ENCODE data around the gene SFSWAP.

DNA sequence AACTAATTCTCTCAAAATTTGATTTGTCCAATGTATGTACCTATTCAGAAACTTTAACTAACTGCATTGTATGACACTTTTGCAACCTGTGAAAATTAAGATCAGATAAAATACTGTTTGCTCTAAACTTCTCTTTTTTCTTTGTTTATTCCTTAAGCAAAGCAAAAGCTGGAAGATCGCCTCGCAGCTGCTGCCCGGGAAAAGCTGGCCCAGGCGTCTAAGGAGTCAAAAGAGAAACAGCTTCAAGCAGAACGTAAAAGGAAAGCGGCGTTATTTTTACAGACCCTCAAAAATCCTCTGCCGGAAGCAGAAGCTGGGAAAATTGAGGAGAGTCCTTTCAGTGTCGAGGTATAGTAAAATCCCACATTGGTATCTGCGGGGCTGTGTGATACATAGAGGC is 55.1 kb downstream of the SFSWAP start:
- TF ChIP-seq, protein P1, sequence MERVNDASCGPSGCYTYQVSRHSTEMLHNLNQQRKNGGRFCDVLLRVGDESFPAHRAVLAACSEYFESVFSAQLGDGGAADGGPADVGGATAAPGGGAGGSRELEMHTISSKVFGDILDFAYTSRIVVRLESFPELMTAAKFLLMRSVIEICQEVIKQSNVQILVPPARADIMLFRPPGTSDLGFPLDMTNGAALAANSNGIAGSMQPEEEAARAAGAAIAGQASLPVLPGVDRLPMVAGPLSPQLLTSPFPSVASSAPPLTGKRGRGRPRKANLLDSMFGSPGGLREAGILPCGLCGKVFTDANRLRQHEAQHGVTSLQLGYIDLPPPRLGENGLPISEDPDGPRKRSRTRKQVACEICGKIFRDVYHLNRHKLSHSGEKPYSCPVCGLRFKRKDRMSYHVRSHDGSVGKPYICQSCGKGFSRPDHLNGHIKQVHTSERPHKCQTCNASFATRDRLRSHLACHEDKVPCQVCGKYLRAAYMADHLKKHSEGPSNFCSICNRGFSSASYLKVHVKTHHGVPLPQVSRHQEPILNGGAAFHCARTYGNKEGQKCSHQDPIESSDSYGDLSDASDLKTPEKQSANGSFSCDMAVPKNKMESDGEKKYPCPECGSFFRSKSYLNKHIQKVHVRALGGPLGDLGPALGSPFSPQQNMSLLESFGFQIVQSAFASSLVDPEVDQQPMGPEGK (CRISPR knock-in tag; IDR thresholded peaks at IDR 0.05; ENCODE audit: borderline replicate concordance): no peak
- TF ChIP-seq, protein P2, sequence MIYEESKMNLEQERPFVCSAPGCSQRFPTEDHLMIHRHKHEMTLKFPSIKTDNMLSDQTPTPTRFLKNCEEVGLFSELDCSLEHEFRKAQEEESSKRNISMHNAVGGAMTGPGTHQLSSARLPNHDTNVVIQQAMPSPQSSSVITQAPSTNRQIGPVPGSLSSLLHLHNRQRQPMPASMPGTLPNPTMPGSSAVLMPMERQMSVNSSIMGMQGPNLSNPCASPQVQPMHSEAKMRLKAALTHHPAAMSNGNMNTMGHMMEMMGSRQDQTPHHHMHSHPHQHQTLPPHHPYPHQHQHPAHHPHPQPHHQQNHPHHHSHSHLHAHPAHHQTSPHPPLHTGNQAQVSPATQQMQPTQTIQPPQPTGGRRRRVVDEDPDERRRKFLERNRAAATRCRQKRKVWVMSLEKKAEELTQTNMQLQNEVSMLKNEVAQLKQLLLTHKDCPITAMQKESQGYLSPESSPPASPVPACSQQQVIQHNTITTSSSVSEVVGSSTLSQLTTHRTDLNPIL (CRISPR knock-in tag; IDR thresholded peaks at IDR 0.05; ENCODE audit: low read depth): no peak
- TF ChIP-seq ZNF70 (CRISPR knock-in tag; IDR thresholded peaks at IDR 0.05) (no peak), PPARA (CRISPR knock-in tag; IDR thresholded peaks at IDR 0.05; ENCODE audit: borderline replicate concordance) (no peak), CSDC2 (CRISPR knock-in tag; IDR thresholded peaks at IDR 0.05) (no peak), TOX (CRISPR knock-in tag; IDR thresholded peaks at IDR 0.05; ENCODE audit: borderline replicate concordance) (no peak)

All from SK-N-SH treated with all-trans-retinoic acid at 6 μM for 48 hours (cell line).